H1 (cell line): ENCODE measurements around the gene ZNF711. TPM values are rescaled to one million over a fixed set of nuclear protein-coding genes. Genes with fewer than 3 reads are reported as not detected.

Source experiments
- CEBPB ChIP-seq: IDR thresholded peaks from 2 replicates; pipeline ENCODE4 v1.6.1; 2012; ENCODE audit warnings: low read depth, low read length
- CHD7 ChIP-seq: fragments of 300-600 bp; sonication (generic); IDR thresholded peaks from 2 replicates; pipeline ENCODE4 v1.7.1; 2012; ENCODE audit warnings: low read length, moderate library complexity, mild to moderate bottlenecking, inconsistent platforms; ENCODE audit not compliant: insufficient replicate concordance
- CREB1 ChIP-seq: IDR thresholded peaks from 2 replicates; pipeline ENCODE4 v1.6.1; 2012; ENCODE audit warnings: inconsistent platforms
- GABPA ChIP-seq: IDR thresholded peaks from 2 replicates; pipeline ENCODE4 v1.6.1; 2011; ENCODE audit warnings: mild to moderate bottlenecking, low read length, moderate library complexity, borderline replicate concordance; ENCODE audit not compliant: insufficient read depth
- KDM4A ChIP-seq: IDR thresholded peaks from one replicate; pipeline ENCODE4 v1.7.1; 2012; ENCODE audit warnings: low read depth, mild to moderate bottlenecking, moderate library complexity, low read length, inconsistent platforms; ENCODE audit not compliant: severe bottlenecking
- NANOG ChIP-seq: IDR thresholded peaks from 2 replicates; pipeline ENCODE4 v1.6.1; 2011; ENCODE audit warnings: low read length, low read depth, mild to moderate bottlenecking, inconsistent platforms; ENCODE audit not compliant: insufficient read depth, poor library complexity, severe bottlenecking
- PHF8 ChIP-seq: fragments of 200-600 bp; sonication (generic); conservative IDR thresholded peaks from 2 replicates; pipeline ENCODE4 v1.7.1; 2012; ENCODE audit warnings: low read depth, mild to moderate bottlenecking, inconsistent platforms, low read length, moderate library complexity
- SIN3A ChIP-seq, 2 experiments: IDR thresholded peaks in 1 of 2; conservative IDR thresholded peaks in 1 of 2; 2 replicates each; pipeline ENCODE4 v1.6.1; 2011 to 2012; ENCODE audit warnings: low read length in 2 of 2, improper control_type of control experiment in 1 of 2, low read depth in 1 of 2, mild to moderate bottlenecking in 1 of 2
- TBP ChIP-seq: IDR thresholded peaks from 2 replicates; pipeline ENCODE4 v1.6.1; 2011; ENCODE audit warnings: low read depth, low read length, improper control_type of control experiment
- TCF12 ChIP-seq: IDR thresholded peaks from 2 replicates; pipeline ENCODE4 v1.6.1; 2011; ENCODE audit warnings: low read depth, mild to moderate bottlenecking, low read length
- polyA plus RNA-seq, 7 experiments: library from polyadenylated mRNA; depleted of rRNA in 3 of 7; stranded (reverse) in 5 of 7; unstranded in 2 of 7; fragments of >200 nt in 5 of 7; fragments of 200-250 nt in 2 of 7; gene quantifications; 1 replicate in 5 of 7; 2 replicates in 1 of 7; 4 replicates in 1 of 7; pipeline versions ENCODE4 v1.2.1 to v1.2.3, GENCODE V29; 2011 to 2013; ENCODE audit warnings: missing spikeins in 2 of 7, mixed read lengths in 2 of 7
- total RNA-seq: library from RNA; stranded (reverse); fragmentation: NEBNext Ultra II Directional; extraction: Animal tissue kit (Norgen Biotek cat#: 25700); gene quantifications from 2 replicates; pipeline ENCODE4 v1.2.1, GENCODE V29; 2021

Gene ZNF711
- total and polyA plus RNA-seq, 2 of the 8 experiments (the other 6 are each of a cell fraction or from before 2014, with no cell fraction given), result 8.5 to 15.5 TPM

- TF ChIP-seq CHD7, result no peak
- no peak for TF ChIP-seq TCF12
- no peak for TF ChIP-seq GABPA
- TF ChIP-seq TBP, result peak; percentile 71
- TF ChIP-seq NANOG, result no peak
- TF ChIP-seq PHF8, result peak; percentile 56
- peak; percentile 14; the same call in 1 of the 2 replicates for TF ChIP-seq CEBPB
- TF ChIP-seq SIN3A (conservative IDR thresholded peaks at IDR 0.05 in 1 of 2, IDR thresholded peaks at IDR 0.05 in 1 of 2; ENCODE audit: low read depth in 1 of 2, low read length in 2 of 2), result 0 out of 4 replicates have a peak, but pooled peaks of 1 of the 2 experiments have one; percentile 13
- no peak for TF ChIP-seq KDM4A
- peak; percentile 88 for TF ChIP-seq CREB1
These were observed at the start of gene ZNF711, which contains the start of gene SATL1 (continued) for GRCh38 chrX:85243761-85244449.
